GM21390 (cell line): Measurements from ENCODE around the gene SLC9A8.

ENCODE experiments used
- ATAC-seq: cut with Tn5 transposase; IDR thresholded peaks from one replicate; pipeline ENCODE4 v1.9.1; 2021; ENCODE audit not compliant: unreplicated experiment

SLC9A8 gene

DNA sequence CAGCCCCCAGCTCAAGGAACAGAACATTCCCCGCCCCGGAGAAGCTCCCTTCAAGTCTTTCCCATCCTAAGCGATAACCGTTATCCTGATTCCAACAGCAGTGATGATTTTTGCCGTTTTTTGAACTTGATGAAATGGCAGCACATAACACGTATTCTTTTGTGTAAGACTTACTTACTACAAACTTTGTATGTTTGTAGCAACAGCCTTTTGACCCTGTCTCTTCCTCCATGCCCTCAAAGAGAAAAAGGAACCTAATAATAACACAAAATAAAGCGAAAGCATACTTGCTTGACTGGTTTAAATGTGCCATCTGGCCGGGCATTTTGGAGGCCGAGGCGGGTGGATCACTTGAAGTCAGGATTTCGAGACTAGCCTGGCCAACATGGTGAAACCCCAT lies 26.4 kb upstream of the SLC9A8 start:
- ATAC-seq = peak; percentile 14

DNA sequence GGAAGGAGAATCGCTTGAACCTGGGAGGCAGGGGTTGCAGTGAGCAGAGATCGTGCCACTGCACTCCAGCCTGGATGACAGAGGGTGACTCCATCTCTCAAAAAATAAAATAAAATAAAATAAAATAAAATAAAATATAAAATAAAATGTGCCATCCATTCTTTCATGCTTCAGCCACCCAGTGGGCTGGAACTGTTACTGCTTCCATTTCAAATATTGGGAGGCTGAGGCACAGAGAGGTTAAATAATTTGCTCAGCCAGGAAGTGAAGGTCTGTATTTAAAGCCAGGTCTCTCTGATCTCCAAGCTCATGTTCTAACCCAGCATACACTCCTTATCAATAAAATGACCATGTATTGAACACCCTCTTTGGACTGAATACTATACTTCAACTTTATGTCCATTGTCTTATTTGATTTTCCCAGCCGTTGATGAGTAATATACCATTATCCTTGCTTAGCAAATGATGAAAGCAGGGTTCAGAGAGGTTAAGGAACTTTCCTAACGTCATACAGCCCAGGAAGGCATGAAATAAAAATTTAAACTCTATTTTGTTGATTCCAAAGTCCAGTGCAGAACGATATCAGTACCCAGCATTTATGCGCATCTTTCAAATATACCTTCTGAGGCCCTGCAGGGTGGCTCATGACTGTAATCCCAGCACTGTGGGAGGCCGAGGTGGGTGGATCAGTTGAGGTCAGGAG lies 25.8 kb upstream of the SLC9A8 start:
- ATAC-seq = no peak

DNA sequence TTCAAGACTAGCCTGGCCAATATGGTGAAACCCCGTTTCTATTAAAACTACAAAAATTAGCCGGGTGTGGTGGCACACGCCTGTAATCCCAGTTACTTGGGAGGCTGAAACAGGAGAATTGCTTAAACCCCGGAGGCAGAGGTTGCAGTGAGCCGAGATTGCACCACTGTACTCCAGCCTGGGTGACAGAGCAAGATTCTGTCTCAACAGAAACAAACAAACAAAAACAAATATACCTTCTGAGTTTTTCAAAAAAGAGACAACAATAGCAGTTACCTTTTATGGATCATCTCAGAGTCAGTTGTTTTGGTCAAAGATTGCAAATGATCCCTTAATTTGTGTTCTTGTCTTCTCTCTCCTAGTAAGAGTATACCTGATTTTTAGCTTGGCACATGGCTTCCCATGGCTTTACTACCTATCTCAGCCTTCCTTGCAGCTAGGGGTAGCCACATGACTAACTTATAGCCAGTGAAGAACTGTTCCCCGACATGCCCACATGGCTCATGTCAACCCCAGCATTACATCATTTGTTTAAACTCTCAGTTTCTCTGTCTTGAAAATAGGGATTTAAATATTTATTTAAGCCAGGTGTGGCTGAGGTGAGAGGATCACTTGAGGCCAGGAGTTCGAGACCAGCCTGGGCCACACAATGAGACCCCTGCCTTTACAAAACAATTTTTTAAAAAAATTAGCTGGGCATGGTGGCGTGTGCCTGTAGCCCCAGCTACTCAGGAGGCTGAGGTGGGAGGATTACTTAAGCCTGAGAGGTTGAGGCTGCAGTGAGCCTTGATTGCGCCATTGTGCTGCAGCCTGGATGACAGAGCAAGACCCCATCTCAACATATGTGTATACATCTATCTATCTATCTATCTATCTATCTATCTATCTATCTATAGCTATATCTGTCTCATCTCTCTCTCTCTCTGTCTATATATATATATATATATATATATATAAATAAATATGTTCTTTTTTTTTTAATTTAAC lies 25.0 kb upstream of the SLC9A8 start:
- no peak for ATAC-seq

DNA sequence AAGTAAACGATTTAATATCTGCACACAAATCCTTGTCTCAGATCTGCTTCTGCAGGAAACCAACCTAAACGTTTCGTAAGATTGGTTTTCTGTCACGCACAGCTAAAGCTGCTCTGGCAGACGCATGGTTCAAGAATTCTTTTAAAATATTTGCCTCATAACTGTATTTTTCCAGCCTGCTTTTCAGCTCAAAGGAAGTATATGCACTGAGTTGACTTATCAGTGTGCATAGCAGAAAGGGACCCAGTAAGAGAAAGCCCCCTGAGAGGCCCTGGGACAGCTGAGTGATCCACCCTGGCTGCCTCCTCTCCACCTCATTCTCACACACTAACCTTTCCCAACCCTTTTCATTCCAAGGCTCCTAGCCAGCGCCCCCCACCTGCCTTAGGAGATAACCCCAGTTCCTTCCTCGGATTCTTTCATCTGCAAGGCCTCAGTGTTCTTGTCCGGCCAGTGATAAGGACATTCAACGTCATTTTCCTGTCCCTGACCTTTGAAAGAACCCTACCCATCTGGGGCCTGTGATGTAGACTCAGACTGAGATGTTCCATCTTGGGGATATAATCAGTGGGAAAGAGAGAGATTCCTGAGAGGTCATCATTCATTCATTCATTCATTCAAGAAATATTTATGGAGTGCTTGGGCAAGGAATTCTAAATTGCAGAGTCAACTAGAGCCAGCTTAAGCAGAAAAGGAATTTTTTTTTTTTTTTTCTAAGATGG lies 22.4 kb upstream of the SLC9A8 start:
- ATAC-seq = no peak

DNA sequence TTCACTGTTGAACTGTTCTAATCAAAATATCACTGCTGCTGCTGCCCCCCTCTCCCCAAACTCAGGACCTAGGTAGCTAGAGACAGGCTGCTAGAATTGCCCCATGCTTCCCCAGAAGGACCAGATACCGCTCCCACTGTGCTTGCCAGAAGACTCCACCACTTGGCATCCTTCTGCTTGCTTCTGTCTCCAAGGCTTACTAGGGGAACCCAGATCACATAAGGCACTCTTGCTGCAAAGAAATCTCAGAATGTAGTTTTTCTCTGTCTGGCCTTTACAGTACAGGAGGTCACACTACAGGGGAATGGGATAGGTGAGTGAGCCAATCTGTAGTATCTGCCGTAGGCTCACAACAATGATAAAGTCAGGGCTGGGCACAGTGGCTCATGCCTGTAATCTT lies 21.5 kb upstream of the SLC9A8 start:
- ATAC-seq = no peak

DNA sequence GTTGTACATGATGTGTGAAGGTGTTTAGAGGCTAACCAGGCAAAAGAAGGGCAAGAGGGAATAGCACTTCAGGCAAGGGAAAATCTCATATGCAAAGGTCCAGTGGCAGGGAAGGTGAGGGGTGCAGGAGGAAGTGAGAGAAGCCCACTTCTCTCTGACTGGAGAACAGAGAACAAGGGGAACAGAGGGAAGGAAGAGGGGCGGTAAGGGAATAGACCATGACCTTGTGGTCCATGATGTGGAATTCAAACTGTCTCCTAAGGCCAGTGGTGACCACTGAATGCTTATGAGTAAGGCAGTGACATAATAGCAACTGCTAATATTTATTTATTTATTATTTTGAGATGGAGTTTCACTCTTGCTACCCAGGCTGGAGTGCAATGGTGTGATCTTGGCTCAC lies 20.6 kb upstream of the SLC9A8 start:
- no peak for ATAC-seq

DNA sequence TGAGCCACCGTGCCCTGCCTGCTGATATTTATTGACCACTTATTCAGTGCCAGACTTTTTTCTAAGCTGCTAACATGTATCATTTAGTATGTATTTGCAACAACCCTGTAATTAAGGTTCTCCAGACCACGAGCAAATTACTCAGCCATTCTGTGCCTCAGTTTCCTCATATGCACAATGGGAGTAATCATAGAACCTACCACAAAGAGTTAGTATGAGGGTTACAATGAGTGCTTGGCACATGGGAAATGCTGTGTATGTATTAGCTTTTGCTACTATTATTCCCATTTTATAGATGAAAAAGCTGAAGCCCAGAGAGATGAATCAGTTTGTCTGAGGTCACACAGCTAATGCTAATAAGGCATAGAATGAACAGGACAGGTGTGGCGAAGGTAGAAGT lies 20.0 kb upstream of the SLC9A8 start:
- no peak for ATAC-seq

DNA sequence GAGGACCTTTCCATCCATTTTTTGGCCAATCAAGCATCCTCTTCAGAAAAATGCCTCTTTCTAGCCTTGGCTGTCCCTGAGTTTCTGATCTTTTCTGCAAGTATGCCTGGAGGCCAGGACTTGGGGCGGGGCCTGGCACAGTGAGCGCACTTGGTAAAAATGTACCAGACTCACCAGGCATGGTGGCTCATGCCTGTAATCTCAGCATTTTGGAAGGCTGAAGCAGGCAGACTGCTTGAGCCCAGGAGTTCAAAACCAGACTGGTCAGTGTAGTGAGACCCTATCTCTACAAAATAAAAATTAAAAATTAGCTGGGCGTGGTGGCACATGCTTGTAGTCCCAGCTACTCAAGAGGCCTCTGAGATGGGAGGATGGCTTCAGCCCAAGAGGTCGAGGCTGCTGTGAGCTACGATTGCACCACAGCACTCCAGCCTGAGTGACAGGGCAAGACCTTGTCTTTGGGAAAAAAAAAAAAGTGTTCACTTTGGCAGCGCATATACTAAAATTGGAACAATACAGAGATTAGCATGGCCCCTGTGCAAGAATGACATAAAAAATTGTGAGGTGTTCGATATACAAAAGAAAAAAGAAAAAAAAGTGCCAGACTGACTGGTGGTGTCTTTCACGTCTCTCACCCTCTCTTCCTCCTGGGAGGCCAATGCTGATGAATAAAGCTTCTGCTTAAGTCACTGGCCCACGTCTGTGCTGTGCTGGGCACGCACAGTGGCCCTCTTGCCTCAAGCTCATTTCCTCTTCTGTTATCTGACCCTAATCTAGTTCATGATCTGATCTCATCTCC lies 18.1 kb upstream of the SLC9A8 start:
- no peak for ATAC-seq

DNA sequence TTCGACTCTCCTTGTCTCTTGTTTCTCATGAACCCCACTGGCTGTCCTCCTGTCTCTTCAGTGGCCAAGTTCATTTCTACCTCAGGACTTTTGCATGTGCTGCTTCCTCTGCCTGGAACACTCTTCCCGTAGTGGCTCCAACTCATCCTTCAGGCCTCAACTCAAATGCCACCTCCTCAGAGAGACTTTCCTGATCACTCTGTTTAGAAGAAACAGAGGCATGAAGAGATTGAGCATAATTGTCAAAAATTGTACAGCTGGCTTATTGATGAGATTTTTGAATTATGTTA lies 17.5 kb upstream of the SLC9A8 start:
- no peak for ATAC-seq

DNA sequence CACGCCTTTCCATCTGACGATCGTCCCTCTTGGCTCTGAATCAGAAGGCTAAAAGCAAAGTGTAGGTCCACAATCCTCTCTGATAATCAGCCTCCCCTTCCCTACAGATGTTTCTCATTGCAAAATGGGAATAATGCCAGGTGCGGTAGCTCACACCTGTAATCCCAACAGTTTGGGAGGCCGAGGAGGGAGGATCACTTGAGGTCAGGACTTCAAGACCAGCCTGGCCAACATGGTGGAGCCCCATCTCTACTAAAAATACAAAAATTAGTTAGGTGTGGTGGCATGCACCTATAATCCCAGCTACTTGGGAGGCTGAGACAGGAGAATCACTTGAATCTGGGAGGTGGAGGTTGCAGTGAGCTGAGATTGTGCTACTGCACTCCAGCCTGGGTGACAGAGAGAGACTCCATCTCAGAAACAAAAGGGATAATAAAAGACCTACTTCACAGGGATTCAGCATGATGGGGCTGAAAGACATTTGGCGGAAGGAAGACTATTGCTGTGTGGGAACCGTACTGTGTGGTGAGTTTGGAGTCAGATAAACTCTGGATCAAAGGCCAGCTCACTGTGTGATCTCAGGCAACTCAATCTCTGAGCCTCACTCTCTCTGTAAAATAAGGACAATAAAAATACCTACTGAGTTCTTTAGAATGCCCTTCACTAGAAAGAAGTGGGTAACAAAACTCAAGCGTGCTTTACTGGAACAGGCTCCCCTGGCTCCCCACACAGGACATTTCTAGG lies 15.9 kb upstream of the SLC9A8 start:
- ATAC-seq = no peak

DNA sequence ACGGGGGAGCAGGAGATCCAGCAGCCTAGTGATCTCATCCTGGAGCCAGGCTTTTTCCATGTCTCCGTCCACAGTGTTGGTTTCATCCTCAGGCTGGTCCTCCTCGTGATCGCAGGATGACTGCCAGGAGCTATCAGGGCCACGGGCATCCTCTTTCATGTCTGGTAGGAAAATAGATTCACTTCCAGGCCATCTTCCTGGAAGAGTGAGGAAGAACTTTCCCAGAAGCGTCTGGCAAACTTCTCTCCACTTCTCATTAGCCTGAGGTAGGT lies 15.3 kb upstream of the SLC9A8 start:
- ATAC-seq = no peak

DNA sequence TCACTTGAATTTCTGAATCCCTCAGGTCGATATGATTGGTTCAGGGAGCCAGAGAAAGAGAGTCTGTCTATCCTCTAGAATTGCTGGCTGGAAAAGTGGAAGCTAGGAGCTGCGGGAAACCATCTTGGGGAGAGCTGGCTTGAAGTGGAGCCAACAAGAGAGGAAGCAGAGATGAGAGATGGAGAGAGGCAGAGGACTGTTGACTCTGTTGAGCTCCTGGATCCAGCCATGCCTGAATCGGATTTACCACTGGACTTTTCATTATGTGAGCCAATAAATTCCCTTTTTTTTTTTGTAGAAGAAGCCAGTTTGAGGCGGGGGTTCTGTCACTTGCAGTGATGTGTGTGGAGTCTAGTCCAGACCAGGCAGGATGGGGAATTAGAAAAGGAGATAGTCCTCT lies 13.9 kb upstream of the SLC9A8 start:
- no peak for ATAC-seq

DNA sequence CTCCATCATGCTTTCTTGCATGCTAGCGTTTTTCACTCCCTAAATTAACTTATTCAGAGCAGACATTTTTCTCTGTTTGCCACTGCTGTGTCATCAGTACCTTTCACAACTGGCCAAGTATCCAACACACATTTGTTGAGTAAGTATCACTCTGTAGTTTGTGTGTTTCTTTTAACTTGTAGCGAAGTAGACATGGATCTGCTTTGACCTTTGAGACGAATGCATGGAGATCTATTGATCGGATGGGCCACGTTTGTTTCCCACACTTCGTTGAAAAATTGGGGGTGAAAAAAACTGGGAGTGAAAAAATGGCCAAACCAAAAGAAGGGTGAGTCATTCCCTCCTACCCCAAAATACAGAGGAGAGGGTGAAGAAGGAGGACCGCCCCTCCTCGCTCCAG lies 12.9 kb upstream of the SLC9A8 start:
- ATAC-seq = no peak

DNA sequence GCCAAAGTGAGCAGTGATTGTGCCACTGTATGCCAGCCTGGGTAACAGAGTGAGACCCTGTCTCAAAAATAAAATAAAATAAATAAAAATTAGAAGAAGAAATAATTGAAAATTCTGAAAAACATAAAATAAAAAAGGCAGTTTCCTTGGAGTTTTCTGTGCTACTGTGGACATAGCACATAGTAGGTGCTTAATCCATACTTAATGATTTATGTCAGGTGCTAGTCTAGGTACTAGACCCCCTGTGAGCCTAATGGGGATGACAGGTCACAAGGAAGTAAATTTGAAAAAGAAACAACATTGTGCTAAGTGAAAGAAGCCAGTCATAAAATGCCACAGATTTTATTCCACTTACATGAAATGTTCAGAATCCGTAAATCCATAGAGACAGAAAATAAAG lies 9.2 kb upstream of the SLC9A8 start:
- ATAC-seq = no peak

DNA sequence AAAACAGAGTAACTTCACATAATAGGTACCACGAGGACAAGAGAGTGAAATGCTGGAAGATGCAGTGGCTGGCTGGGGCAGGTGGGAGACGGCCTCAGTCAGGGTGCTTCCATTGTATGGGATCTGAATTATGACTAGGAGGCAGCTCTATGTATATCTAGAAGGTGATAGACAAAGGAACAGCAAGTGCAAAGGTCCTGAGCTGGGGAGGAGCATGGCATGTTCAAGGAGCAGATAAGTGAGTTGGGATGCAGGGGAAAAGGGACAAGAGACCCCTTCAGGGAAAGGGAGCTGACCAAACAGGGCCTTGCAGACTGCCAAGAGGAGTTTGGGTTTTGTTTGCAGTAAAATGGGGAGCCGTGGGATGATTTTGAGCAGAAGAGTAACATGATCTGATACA lies 8.3 kb upstream of the SLC9A8 start:
- ATAC-seq = no peak

DNA sequence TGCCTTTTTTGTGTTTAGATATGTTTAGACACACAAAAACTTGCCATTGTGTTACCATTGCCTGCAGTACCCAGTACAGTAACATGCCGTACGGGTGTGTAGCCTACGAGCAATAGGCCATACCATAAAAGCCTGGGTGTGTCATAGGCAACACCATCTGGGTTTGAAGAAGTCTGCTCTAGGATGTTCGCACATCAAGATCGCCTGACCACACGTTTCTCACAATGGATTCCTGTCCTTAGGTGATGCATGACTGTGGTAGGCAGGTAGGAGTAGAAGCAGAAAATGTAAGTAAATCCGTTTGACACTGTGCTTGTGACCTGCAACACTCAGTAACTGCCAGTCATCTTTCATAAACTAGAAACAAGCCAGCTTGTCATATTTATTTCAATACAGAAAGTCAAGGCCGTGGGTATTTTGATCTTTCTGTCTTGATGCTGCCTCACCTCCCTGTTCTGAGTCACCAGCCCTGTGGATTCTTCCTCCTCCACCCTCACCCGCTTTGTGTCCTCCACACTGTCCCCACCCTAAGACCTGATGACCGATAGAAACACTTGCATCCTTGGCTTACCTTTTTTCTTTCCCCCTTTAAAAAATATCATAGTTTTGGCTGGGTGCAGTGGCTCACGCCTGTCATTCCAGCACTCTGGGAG lies 7.3 kb upstream of the SLC9A8 start:
- ATAC-seq = peak; percentile 47

DNA sequence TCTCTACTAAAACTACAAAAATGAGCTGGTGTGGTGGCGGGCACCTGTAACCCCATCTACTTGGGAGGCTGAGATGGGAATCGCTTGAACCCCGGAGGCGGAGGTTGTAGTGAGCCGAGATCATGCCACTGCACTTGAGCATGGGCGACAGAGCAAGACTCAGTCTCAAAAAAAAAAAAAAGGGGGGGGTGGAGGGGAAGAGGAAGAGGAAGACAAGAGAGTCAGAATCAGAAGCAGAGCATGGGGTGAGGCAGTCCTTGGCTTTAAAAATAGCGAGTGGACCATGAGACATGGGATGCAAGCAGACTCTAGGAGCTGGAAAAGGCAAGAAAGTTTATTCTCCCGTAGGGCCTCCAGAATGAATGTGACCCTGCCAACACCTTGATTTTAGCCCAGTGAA lies 3.9 kb upstream of the SLC9A8 start:
- ATAC-seq = no peak

DNA sequence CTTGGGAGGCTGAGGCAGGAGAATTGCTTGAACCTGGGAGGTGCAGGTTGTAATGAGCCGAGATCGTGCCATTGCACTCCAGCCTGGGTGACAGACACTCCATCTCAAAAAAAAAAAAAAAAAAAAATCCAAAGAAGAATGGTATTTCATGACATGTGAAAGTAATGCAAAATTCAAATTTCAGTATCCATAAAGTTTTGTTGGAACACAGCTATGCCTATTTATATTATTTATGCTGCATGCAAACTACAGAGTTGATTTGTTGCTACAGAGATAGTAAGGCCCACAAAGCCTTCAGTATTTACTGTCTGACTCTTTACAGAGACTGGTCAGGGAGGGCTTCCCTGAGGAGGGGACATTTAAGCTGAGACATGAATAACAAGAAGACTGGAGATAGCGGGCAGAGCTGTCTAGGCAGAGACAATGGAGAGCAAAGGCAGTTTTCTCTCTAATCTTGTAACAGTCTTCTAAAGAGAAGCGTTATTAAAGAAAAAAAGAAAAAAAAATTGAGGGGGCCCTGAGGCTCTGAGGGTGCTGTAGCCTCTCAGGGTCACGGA lies 2.7 kb upstream of the SLC9A8 start:
- no peak for ATAC-seq

DNA sequence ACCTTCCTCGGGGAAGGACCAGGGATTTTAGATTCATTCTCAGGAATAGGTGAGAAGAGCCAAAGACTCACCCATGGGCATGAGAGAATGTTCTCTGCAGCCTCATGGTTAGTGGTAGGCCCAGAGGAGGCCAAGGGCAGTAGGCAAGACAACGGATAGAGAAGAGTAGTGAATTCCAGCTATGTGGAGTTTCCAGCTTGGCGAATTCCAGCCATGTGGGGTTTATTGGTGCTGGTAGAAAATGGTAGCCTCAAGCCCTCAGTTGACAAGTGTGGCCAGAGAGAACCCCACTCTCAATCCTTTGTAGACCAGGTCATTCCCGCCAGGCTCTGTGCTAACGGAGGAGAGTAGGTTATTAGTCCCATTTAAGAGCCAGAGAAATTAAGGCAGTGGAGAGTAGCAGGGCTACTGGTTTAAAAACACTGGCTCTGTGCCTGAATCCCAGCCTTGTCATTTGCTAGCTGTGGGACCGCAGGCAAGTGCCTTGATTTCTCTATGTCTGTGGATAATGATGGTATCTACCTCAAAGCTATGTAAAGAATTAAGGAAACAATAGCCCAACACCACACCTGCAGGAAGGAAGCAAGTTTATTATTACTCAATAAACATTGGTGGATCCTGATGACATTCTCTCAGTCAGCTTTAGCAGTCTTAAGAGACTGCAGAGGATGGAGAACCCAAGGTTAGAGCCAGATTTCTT lies 2.0 kb upstream of the SLC9A8 start:
- ATAC-seq = no peak
